SU-DHL-6 (cell line): ENCODE measurements around the gene C17orf113.

Experiments
- H2AFZ ChIP-seq: fragments of 200-600 bp; sonication (generic); 2 replicates; pipeline ENCODE4 v1.6.1; 2014; ENCODE audit warnings: low read depth, mild to moderate bottlenecking, moderate library complexity, mixed read lengths, antibody characterized with exemption, low read length; ENCODE audit not compliant: severe bottlenecking
- H3F3A ChIP-seq: fragments of 200-600 bp; shearing (Covaris generic); 2 replicates; pipeline ENCODE4 v1.6.0; 2016; ENCODE audit warnings: antibody characterized with exemption, mild to moderate bottlenecking; ENCODE audit not compliant: insufficient read depth
- H3K27ac ChIP-seq: fragments of 200-600 bp; sonication (generic); 2 replicates; pipeline ENCODE4 v1.5.1; 2016; ENCODE audit warnings: low read depth, mild to moderate bottlenecking, low read length, moderate library complexity, mixed read lengths
- H3K27me3 ChIP-seq: fragments of 200-600 bp; sonication (generic), shearing (Covaris generic); 2 replicates; pipeline ENCODE4 v1.6.0; 2014; ENCODE audit warnings: mild to moderate bottlenecking, low read length
- H3K36me3 ChIP-seq: fragments of 200-600 bp; sonication (generic); 2 replicates; pipeline ENCODE4 v1.6.1; 2014; ENCODE audit warnings: mild to moderate bottlenecking, low read length, mixed read lengths
- H3K4me2 ChIP-seq: fragments of 300-600, 200-600 bp; shearing (Covaris generic), sonication (generic); 2 replicates; pipeline ENCODE4 v1.6.0; 2014; ENCODE audit warnings: low read length, low read depth, mild to moderate bottlenecking; ENCODE audit not compliant: poor library complexity, severe bottlenecking
- H3K4me3 ChIP-seq: fragments of 200-600 bp; sonication (generic); 2 replicates; pipeline ENCODE4 v1.5.1; 2014; ENCODE audit warnings: antibody characterized with exemption, low read length, mild to moderate bottlenecking, mixed read lengths; ENCODE audit not compliant: insufficient read depth, poor library complexity, severe bottlenecking
- H3K79me2 ChIP-seq: fragments of 200-600 bp; sonication (generic); 2 replicates; pipeline ENCODE4 v1.6.1; 2014; ENCODE audit warnings: mild to moderate bottlenecking, low read length, moderate library complexity; ENCODE audit not compliant: insufficient read depth
- H3K9ac ChIP-seq: fragments of 200-600 bp; sonication (generic); 2 replicates; pipeline ENCODE4 v1.7.0; 2014; ENCODE audit warnings: mild to moderate bottlenecking, low read length
- H3K9me2 ChIP-seq: fragments of 200-600 bp; sonication (generic); replicated peaks from 2 replicates; pipeline ENCODE4 v1.6.1; 2014; ENCODE audit warnings: low read length; ENCODE audit not compliant: insufficient read depth
- H3K9me3 ChIP-seq: fragments of 200-600 bp; sonication (generic); 2 replicates; pipeline ENCODE4 v1.6.1; 2014; ENCODE audit warnings: low read length, mixed read lengths; ENCODE audit not compliant: insufficient read depth
- H4K20me1 ChIP-seq: fragments of 200-600 bp; sonication (generic); 2 replicates; pipeline ENCODE4 v1.6.1; 2014; ENCODE audit warnings: low read depth, mild to moderate bottlenecking, antibody characterized with exemption, low read length, moderate library complexity, mixed read lengths
- CTCF ChIP-seq: fragments of 200-600 bp; sonication (generic); IDR thresholded peaks from one replicate; pipeline ENCODE4 v1.5.1; 2017; ENCODE audit warnings: antibody characterized with exemption, mild to moderate bottlenecking, low read length, moderate library complexity; ENCODE audit not compliant: insufficient read depth, poor library complexity, severe bottlenecking
- EZH2phosphoT487 ChIP-seq: fragments of 200-600 bp; sonication (generic), shearing (Covaris generic); conservative IDR thresholded peaks from 2 replicates; pipeline ENCODE4 v1.6.1; 2018; ENCODE audit warnings: mild to moderate bottlenecking, antibody characterized with exemption, low read length, moderate library complexity, mixed read lengths

The C17orf113 gene

DNA sequence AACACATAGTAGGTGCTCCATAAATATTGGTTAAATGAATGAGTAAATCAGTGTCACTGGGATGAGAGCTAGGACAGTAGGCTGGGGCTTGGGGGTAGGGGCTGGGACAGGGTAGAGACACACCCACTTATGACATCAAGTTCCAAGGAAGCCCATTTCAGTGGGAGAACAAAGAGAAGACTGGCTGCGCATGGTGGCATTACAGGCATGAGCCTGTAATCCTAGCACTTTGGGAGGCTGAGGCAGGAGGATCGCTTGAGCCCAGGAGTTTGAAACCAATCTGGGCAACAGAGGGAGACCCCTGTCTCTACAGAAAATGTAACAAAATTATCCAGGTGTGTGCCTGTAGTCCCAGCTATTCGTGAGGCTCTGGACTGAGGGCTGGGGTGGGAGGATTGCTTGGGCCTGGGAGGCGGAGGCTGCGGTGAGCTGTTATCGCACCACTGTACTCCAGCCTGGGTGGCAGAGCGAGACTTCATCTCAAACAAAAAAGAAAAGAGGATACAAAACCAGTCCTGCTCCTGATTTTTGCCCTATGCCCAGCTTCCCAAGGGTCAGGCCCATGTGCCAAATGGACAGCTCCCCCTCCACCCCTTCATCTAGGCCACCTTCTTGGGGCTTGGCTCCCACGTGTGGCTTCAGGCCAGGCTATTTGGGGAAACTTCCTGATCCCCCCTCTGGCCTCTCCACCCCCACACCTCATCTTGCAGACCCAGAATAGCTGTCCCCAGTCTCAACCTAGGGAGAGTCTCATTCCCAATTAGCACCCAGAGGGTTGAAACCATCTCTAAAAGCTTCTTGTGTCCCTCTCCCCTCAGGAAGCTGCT is 40.8 kb upstream of the C17orf113 start:
- no peak overlapping the region for H3K9ac ChIP-seq
- no peak overlapping the region for H3K4me2 ChIP-seq
- no peaks in the 10 kb centered on the region for H3K9me3 ChIP-seq
- no peaks in the 10 kb centered on the region for H3K79me2 ChIP-seq
- TF ChIP-seq EZH2phosphoT487, result no peak
- TF ChIP-seq CTCF, result no peak
- no peaks in the 10 kb centered on the region for H4K20me1 ChIP-seq
- H3K36me3 ChIP-seq, result no peaks in the 10 kb centered on the region
- no peaks in the 10 kb centered on the region for H3K27me3 ChIP-seq
- H3K9me2 ChIP-seq, result no peaks in the 10 kb centered on the region
- H2AFZ ChIP-seq, result no peak overlapping the region
- no peak overlapping the region for H3K4me3 ChIP-seq
- H3K27ac ChIP-seq, result no peak overlapping the region
- H3F3A ChIP-seq, result no peaks in the 10 kb centered on the region

DNA sequence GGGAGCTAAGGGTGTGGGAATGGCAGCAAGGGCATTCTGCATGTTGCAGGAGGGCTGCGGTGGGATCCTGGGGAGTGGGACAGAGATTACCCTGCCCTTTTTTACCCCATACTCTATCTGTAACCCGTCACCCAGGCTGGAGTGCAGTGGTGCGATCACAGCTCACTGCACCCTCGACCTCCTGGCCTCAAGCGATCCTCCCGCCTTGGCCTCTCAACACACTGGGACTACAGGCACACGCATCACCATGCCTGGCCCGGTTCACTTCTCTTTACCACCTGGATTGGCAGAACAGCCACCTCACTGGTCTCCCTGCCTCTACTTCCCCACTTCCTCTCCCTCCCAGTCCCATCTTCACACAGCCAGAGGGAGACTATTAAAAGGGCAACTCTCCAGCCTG is 38.3 kb upstream of the C17orf113 start:
- Histone ChIP-seq H3K36me3 (no peaks in the 10 kb centered on the region), H3K4me2 (no peak overlapping the region), H3K4me3 (no peak overlapping the region), H4K20me1 (no peaks in the 10 kb centered on the region), H3K27me3 (no peaks in the 10 kb centered on the region), H3K9ac (no peak overlapping the region), H3K27ac (no peak overlapping the region), H2AFZ (no peak overlapping the region), H3K9me2 (no peaks in the 10 kb centered on the region), H3K9me3 (no peaks in the 10 kb centered on the region), H3K79me2 (no peaks in the 10 kb centered on the region), H3F3A (no peaks in the 10 kb centered on the region)
- TF ChIP-seq CTCF (no peak), EZH2phosphoT487 (no peak)

GRCh38 chr17:42087736-42088705 is 37.6 kb upstream of the C17orf113 start:
- Histone ChIP-seq H3F3A (no peaks in the 10 kb centered on the region), H3K4me3 (no peak overlapping the region), H3K27ac (no peak overlapping the region), H3K79me2 (no peaks in the 10 kb centered on the region), H3K9ac (no peak overlapping the region), H3K9me3 (no peaks in the 10 kb centered on the region), H4K20me1 (no peaks in the 10 kb centered on the region), H3K27me3 (no peaks in the 10 kb centered on the region), H2AFZ (no peak overlapping the region), H3K9me2 (no peaks in the 10 kb centered on the region), H3K36me3 (no peaks in the 10 kb centered on the region), H3K4me2 (no peak overlapping the region)
- TF ChIP-seq EZH2phosphoT487 (no peak), CTCF (no peak)
